Measurements from ENCODE around the gene SH3YL1.

DNA sequence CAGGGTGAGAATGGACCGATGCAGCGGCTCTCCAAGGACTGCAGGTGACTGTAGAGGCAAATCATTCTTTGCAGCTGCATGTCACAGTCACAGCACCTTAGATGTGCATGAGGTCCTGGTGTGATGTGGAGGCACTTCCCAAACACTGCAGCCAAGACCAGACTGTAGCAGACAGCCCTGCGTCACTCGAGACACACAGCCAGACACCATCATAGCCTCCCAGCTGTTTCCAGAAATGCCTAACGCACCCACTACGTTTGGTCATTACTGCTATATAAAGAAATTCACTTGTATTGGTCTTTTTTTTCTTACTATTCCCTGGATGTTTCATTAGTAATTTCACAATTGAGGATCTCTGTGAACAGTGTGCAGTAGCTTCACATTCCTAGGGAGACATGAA, 60.9 kb downstream of the SH3YL1 start:
- TF ChIP-seq, protein P1, sequence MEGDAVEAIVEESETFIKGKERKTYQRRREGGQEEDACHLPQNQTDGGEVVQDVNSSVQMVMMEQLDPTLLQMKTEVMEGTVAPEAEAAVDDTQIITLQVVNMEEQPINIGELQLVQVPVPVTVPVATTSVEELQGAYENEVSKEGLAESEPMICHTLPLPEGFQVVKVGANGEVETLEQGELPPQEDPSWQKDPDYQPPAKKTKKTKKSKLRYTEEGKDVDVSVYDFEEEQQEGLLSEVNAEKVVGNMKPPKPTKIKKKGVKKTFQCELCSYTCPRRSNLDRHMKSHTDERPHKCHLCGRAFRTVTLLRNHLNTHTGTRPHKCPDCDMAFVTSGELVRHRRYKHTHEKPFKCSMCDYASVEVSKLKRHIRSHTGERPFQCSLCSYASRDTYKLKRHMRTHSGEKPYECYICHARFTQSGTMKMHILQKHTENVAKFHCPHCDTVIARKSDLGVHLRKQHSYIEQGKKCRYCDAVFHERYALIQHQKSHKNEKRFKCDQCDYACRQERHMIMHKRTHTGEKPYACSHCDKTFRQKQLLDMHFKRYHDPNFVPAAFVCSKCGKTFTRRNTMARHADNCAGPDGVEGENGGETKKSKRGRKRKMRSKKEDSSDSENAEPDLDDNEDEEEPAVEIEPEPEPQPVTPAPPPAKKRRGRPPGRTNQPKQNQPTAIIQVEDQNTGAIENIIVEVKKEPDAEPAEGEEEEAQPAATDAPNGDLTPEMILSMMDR (IDR thresholded peaks at IDR 0.05): no peak
- TF ChIP-seq POLR2A (IDR thresholded peaks at IDR 0.05): no peak
- no peak for TF ChIP-seq POLR2AphosphoS5 (IDR thresholded peaks at IDR 0.05)

Data from gastroesophageal sphincter (tissue), 3 donors.